GM19455 (cell line): ENCODE results near the gene PKNOX2.

ENCODE experiments used
- ATAC-seq: cut with Tn5 transposase; IDR thresholded peaks from one replicate; pipeline ENCODE4 v1.9.1; 2021; ENCODE audit not compliant: unreplicated experiment

PKNOX2 gene

GRCh38 chr11:125376117-125376516 lies 211.6 kb downstream of the PKNOX2 start:
- no peak for ATAC-seq

GRCh38 chr11:125376856-125377255 lies 212.3 kb downstream of the PKNOX2 start:
- ATAC-seq, result no peak

- ATAC-seq, result no peak
These were observed 213.5 kb downstream of the PKNOX2 start for GRCh38 chr11:125378083-125378482.

- no peak for ATAC-seq
These were observed 214.0 kb downstream of the PKNOX2 start for GRCh38 chr11:125378571-125378970.

- no peak for ATAC-seq
These were observed 215.0 kb downstream of the PKNOX2 start for GRCh38 chr11:125379565-125379964.

GRCh38 chr11:125379981-125380380 lies 215.4 kb downstream of the PKNOX2 start:
- no peak for ATAC-seq

GRCh38 chr11:125380756-125381445 lies 216.3 kb downstream of the PKNOX2 start:
- no peak for ATAC-seq

- no peak for ATAC-seq
These were observed 217.0 kb downstream of the PKNOX2 start for GRCh38 chr11:125381499-125382044.

- no peak for ATAC-seq
These were observed 217.8 kb downstream of the PKNOX2 start for GRCh38 chr11:125382314-125382791.

- ATAC-seq, result no peak
These were observed 218.3 kb downstream of the PKNOX2 start for GRCh38 chr11:125382822-125383221.

GRCh38 chr11:125384825-125385224 lies 220.3 kb downstream of the PKNOX2 start:
- ATAC-seq, result no peak

GRCh38 chr11:125387901-125388300 lies 223.3 kb downstream of the PKNOX2 start:
- no peak for ATAC-seq

GRCh38 chr11:125388611-125389010 lies 224.1 kb downstream of the PKNOX2 start:
- ATAC-seq, result no peak

GRCh38 chr11:125389339-125390166 lies 225.0 kb downstream of the PKNOX2 start:
- ATAC-seq, result no peak

GRCh38 chr11:125390946-125391345 lies 226.4 kb downstream of the PKNOX2 start:
- ATAC-seq, result no peak

- ATAC-seq, result no peak
These were observed 228.8 kb downstream of the PKNOX2 start for GRCh38 chr11:125393331-125393730.

GRCh38 chr11:125394296-125394695 lies 229.7 kb downstream of the PKNOX2 start:
- ATAC-seq, result no peak

GRCh38 chr11:125397421-125397820 lies 232.9 kb downstream of the PKNOX2 start:
- ATAC-seq, result no peak

GRCh38 chr11:125398475-125398874 lies 233.9 kb downstream of the PKNOX2 start:
- ATAC-seq, result no peak

- no peak for ATAC-seq
These were observed 234.6 kb downstream of the PKNOX2 start for GRCh38 chr11:125398994-125399640.

- no peak for ATAC-seq
These were observed 235.4 kb downstream of the PKNOX2 start for GRCh38 chr11:125399945-125400344.
